ENCODE results near the gene SRRM3. TPM values are rescaled to one million over a fixed set of nuclear protein-coding genes. Genes with fewer than 3 reads are reported as not detected.
A peak's percentile ranks its signal among the peaks of the same experiment; 100 is the strongest.
"Not testable (repeated sequence)": the region's sequence is repeated elsewhere in the genome, so short reads cannot be mapped to it uniquely, and the experiment has no call there.

SRRM3 gene
- total RNA-seq, 2 experiments from 2014 or later: not detected

DNA sequence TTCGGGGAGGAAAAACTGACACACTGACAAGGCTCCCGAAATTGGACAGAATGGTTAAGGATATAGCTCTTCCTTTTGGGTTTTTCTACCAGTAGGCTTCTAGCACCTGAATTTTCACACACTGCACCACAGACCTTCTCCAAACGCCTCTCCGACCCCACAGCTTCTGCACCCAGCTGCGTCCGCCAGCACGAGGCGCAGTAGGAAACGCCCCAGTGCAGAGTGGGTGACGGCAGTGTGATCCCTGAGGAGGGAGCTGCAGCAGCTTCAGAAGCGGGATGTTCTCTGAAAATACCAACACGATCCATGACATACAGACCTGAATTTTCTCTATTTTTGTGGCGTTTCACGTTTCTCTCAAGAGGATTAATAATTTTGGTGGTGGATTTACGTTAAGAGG is 126.7 kb downstream of the SRRM3 start:
- CTCF ChIA-PET: interaction anchor here (0.6 to 2.1 kb wide), 2 partner anchors 10 to 928 kb away, joined by 3 to 7 read pairs; no protein-coding TSS in a partner anchor
- H3K36me3 Mint-ChIP-seq (ENCODE audit: low read depth): peaks cover 50% of the 10 kb centered on the region
- H3K4me3 Mint-ChIP-seq: no peak overlapping the region
- POLR2A ChIA-PET: interaction anchor here (1.2 to 2.0 kb wide), 2 partner anchors 10 to 20 kb away, joined by 3 to 16 read pairs; no protein-coding TSS in a partner anchor
- H3K4me1 Mint-ChIP-seq: peaks cover 20% of the 10 kb centered on the region
- no peaks in the 10 kb centered on the region for H3K9me3 Mint-ChIP-seq
- no peak for DNase-seq
- no peak overlapping the region for H3K27ac Mint-ChIP-seq
- H3K27me3 Mint-ChIP-seq: no peaks in the 10 kb centered on the region

DNA sequence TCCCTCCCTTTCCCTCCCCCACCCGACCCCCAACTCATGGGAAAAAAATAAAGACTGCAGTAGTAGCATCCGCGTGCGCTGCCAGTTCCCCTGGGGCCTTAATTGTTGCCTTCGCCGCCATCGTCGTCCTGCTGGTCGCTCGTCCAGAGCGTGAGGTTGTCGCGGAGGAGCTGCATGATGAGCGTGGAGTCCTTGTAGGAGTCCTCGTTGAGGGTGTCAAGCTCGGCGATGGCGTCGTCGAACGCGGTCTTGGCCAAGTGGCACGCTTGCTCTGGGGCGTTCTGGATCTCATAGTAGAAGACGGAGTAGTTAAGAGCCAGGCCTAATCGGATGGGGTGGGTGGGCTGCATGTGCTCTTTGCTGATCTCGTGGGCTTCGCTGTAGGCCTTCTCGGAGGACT is 127.8 kb downstream of the SRRM3 start:
- H3K4me3 Mint-ChIP-seq: no peak overlapping the region
- no peaks in the 10 kb centered on the region for H3K9me3 Mint-ChIP-seq
- DNase-seq: no peak
- POLR2A ChIA-PET: interaction anchor here (3.0 kb wide), 1 partner anchor 11 kb away, joined by 11 read pairs; no protein-coding TSS in a partner anchor
- H3K36me3 Mint-ChIP-seq (ENCODE audit: low read depth): peaks cover 48% of the 10 kb centered on the region
- CTCF ChIA-PET: no interaction called here
- H3K4me1 Mint-ChIP-seq: peaks cover 20% of the 10 kb centered on the region
- H3K27ac Mint-ChIP-seq: no peak overlapping the region
- no peaks in the 10 kb centered on the region for H3K27me3 Mint-ChIP-seq

DNA sequence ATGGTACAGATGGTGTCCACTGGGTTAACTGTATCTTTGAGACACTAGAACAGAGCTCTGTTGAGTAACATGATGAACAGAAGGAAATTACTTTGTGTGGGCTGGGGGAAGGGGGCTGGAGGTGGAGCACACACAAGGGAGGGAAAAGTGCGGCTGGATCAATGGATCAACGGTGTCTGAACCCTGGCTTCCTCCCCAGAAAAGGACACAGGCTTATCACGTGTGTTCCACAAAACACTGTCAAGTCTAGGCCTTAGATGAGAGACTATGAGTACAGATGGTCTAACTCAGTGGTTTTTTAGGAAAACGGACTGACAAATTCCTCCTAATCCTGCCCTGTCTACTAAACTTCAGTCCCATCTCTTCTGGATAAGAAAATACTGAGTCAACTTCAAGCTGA is 128.6 kb downstream of the SRRM3 start:
- DNase-seq: no peak
- no peaks in the 10 kb centered on the region for H3K9me3 Mint-ChIP-seq
- H3K4me3 Mint-ChIP-seq: no peak overlapping the region
- H3K4me1 Mint-ChIP-seq: peaks cover 20% of the 10 kb centered on the region
- H3K27me3 Mint-ChIP-seq: no peaks in the 10 kb centered on the region
- ChIA-PET CTCF (interaction anchor here (0.8 kb wide), 1 partner anchor 8 kb away, joined by 3 read pairs; no protein-coding TSS in a partner anchor), POLR2A (interaction anchor here (3.0 kb wide), 1 partner anchor 12 kb away, joined by 11 read pairs; no protein-coding TSS in a partner anchor)
- no peak overlapping the region for H3K27ac Mint-ChIP-seq
- peaks cover 45% of the 10 kb centered on the region for H3K36me3 Mint-ChIP-seq (ENCODE audit: low read depth)

DNA sequence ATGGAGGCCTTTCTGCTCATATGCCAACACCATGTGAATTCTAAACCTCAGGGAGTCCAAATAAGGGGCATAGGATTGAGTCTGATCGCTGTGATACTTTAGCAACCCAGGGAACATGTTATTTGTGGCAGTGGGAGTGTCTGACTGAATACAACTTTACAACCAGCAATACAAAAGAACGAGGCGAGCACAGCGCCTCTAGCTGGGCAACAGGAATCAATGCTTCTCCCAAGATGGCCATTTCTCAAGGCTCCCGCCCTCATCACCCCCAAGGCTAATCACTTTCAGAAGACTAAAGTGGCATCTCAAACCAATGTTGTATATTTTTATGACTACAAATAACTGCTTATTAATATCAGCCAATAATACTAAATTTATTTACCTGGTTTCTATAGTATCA is 129.0 kb downstream of the SRRM3 start:
- Mint-ChIP-seq H3K36me3 (ENCODE audit: low read depth) (peaks cover 45% of the 10 kb centered on the region), H3K27me3 (no peaks in the 10 kb centered on the region), H3K4me1 (peaks cover 20% of the 10 kb centered on the region), H3K4me3 (no peak overlapping the region), H3K9me3 (no peaks in the 10 kb centered on the region), H3K27ac (no peak overlapping the region)
- DNase-seq: no peak
- ChIA-PET CTCF (interaction anchor here (0.8 to 1.0 kb wide), 2 partner anchors 8 to 39 kb away, joined by 3 to 4 read pairs; no protein-coding TSS in a partner anchor), POLR2A (interaction anchor here (3.0 kb wide), 1 partner anchor 12 kb away, joined by 11 read pairs; no protein-coding TSS in a partner anchor)

DNA sequence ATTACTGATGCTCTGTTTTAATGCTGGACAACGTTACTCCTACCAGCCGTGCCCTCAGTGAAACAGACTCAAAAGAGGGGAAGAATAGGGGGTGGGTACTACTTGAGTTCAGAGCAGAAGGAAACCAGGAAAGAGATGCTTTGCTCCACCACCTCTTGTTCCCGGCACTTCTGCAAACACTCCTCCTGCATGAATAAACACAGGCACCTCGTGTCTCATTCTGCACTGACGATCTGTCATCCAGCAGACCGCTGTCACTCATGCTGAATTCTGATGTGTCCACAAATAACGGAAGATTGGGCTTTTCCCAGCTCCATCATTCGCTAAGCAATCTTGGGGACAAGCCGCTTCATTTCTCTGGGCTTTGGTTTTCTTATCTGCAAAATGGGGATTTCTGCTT is 130.4 kb downstream of the SRRM3 start:
- no peak for DNase-seq
- peaks cover 44% of the 10 kb centered on the region for H3K36me3 Mint-ChIP-seq (ENCODE audit: low read depth)
- CTCF ChIA-PET: no interaction called here
- POLR2A ChIA-PET: interaction anchor here (0.6 to 3.0 kb wide), 2 partner anchors 13 to 14 kb away, joined by 3 to 11 read pairs; no protein-coding TSS in a partner anchor
- H3K27me3 Mint-ChIP-seq: no peaks in the 10 kb centered on the region
- no peaks in the 10 kb centered on the region for H3K9me3 Mint-ChIP-seq
- no peak overlapping the region for H3K27ac Mint-ChIP-seq
- no peak overlapping the region for H3K4me3 Mint-ChIP-seq
- peaks cover 25% of the 10 kb centered on the region for H3K4me1 Mint-ChIP-seq

DNA sequence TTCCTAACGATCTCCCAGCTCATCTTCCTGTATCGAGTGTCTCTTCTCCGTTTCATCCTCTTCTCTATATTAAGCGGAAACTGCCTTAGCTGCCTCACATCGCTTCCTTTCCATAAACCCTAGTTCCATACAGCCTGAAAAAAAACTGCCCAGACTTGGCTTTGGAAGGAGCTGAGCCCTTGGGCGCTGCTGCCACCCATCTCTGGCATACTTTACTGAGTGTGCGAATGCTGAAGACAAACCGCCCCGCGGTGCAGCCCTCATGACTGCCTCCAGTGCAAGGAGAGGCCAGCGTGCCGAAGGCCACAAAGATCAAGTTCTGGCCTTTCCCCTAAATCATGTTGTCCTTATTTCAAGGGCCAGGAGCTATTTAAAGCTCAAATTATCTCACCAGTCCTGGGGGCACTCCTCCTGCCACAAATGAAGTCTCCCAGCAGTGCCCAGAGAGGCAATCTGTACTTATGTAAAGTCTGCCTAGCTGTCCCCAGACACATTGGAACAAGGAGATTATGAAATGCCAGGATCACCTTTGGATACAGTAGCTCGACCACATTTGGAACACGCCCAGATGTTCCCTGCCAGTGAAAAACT is 131.9 kb downstream of the SRRM3 start:
- ChIA-PET POLR2A (interaction anchor here (0.9 to 2.7 kb wide), 3 partner anchors 16 to 25 kb away, joined by 3 to 10 read pairs (median 3); partner anchors contain the start of gene YWHAG), CTCF (interaction anchor here (3.7 kb wide), 1 partner anchor 15 kb away, joined by 9 read pairs; no protein-coding TSS in a partner anchor)
- H3K27ac Mint-ChIP-seq: no peak overlapping the region

DNA sequence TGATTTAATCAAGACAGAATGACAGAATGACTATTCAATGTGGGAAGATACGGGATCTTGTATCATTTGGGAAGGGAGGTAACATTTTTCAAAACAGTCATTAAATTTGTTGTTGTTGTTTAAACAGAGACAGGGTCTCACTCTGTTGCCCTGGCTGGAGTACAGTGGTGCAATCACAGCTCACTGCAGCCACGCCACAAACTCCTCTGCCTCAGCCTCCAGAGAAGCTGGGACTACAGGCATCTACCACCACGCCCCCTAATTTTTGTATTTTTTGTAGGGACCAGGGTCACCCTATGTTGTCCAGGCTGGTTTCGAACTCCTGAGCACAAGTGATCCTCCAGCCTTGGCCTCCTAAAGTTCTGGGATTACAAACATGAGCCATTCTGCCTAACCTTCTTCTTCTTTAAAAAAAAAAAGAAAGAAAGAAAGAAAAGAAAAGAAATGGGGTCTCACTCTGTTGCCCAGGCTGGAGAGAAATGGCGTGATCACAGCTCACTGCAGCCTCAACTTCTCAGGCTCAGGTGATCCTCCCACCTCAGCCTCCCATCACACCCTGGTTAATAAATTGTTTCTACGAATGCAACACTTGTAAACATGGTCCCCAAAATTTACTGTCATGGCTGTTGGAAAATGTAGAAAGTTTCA is 132.7 kb downstream of the SRRM3 start:
- no peak overlapping the region for H3K27ac Mint-ChIP-seq
- H3K9me3 Mint-ChIP-seq: no peaks in the 10 kb centered on the region
- CTCF ChIA-PET: interaction anchor here (0.8 to 3.7 kb wide), 2 partner anchors 16 to 156 kb away, joined by 3 to 9 read pairs; no protein-coding TSS in a partner anchor
- H3K4me3 Mint-ChIP-seq: no peak overlapping the region
- POLR2A ChIA-PET: interaction anchor here (1.2 to 2.7 kb wide), 2 partner anchors 16 to 20 kb away, joined by 3 to 10 read pairs; no protein-coding TSS in a partner anchor
- DNase-seq: no peak
- peaks cover 35% of the 10 kb centered on the region for H3K36me3 Mint-ChIP-seq (ENCODE audit: low read depth)
- H3K27me3 Mint-ChIP-seq: no peaks in the 10 kb centered on the region
- H3K4me1 Mint-ChIP-seq: peaks cover 17% of the 10 kb centered on the region

More for the DNA sequence above, 131.9 kb downstream of the SRRM3 start:
- no peaks in the 10 kb centered on the region for H3K27me3 Mint-ChIP-seq
- H3K4me1 Mint-ChIP-seq: peaks cover 20% of the 10 kb centered on the region
- no peak overlapping the region for H3K4me3 Mint-ChIP-seq
- H3K9me3 Mint-ChIP-seq: no peaks in the 10 kb centered on the region
- DNase-seq: no peak
- H3K36me3 Mint-ChIP-seq (ENCODE audit: low read depth): peaks cover 42% of the 10 kb centered on the region

DNA sequence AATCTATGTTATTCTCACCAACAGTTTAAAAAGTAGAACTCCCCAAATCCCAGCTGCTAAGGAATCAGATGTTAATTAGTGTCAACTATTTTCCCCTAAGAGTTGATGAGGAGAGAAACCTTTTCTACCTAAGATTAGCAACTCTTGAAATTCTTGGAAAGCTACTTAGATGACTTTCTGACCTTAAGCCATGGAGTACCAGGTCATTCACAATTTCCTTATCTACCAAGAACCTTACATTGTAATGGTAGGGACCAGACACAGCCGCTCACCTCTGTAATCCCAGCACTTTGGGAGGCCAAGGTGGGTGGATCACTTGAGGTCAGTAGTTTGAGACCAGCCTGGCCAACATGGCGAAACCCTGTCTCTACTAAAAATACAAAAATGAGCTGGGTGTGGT is 133.7 kb downstream of the SRRM3 start:
- H3K27me3 Mint-ChIP-seq, DNase-seq, H3K4me3 Mint-ChIP-seq, H3K27ac Mint-ChIP-seq, H3K9me3 Mint-ChIP-seq: not testable (repeated sequence)
- POLR2A ChIA-PET: interaction anchor here (2.7 kb wide), 1 partner anchor 17 kb away, joined by 10 read pairs; no protein-coding TSS in a partner anchor
- H3K36me3 Mint-ChIP-seq (ENCODE audit: low read depth): peaks cover 37% of the 10 kb centered on the region
- peaks cover 23% of the 10 kb centered on the region for H3K4me1 Mint-ChIP-seq
- CTCF ChIA-PET: interaction anchor here (0.8 to 3.7 kb wide), 3 partner anchors 17 to 156 kb away, joined by 3 to 9 read pairs (median 6); no protein-coding TSS in a partner anchor

DNA sequence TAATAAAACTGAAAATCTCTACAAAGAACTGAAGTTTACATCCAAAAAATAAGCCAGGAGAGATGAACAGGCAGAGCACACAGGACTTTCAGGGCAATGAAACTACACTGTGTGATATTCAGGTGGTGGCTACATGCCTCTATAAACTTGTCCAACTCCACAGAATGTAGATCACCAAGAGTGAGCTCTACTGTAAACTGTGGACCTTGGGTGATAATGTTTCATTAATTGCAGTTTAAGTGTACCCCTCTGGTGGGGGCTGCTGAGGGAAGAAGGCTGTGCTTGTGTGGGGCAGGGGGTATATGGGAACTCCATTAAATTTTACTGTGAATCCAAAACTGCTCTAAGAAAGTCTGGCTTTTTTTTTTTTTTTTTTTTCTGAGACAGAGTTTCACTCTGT is 134.4 kb downstream of the SRRM3 start:
- POLR2A ChIA-PET: no interaction called here
- Mint-ChIP-seq H3K27ac (peak overlapping the region; percentile 9), H3K9me3 (no peaks in the 10 kb centered on the region), H3K4me3 (no peak overlapping the region), H3K36me3 (ENCODE audit: low read depth) (peaks cover 36% of the 10 kb centered on the region), H3K27me3 (no peaks in the 10 kb centered on the region), H3K4me1 (peaks cover 28% of the 10 kb centered on the region)
- CTCF ChIA-PET: interaction anchor here (1.0 to 3.7 kb wide), 3 partner anchors 13 to 29 kb away, joined by 4 to 9 read pairs (median 6); no protein-coding TSS in a partner anchor
- DNase-seq: no peak

Other genes with a start within 250 kb of the SRRM3 start
- gene TMEM120A, start 207.3 kb upstream of the SRRM3 start, total RNA-seq: 10 to 100 TPM; 34.3 to 34.9 TPM
- gene STYXL1, start 153.9 kb upstream of the SRRM3 start, total RNA-seq: 10 to 100 TPM; 37.3 to 40.4 TPM
- 100 to 1,000 TPM; 159 to 161 TPM for gene MDH2, start 153.8 kb upstream of the SRRM3 start, total RNA-seq
- gene HSPB1, start 100.8 kb downstream of the SRRM3 start, total RNA-seq: 10 to 100 TPM; 33.7 to 38.4 TPM
- gene YWHAG, start 157.1 kb downstream of the SRRM3 start, total RNA-seq: 10 to 100 TPM; 83.1 to 84.8 TPM
- under 1 TPM in 1 of 2 experiments, not detected in 1; 0.30 TPM for gene SSC4D, start 207.8 kb downstream of the SRRM3 start, total RNA-seq
- 1 to 10 TPM; 6.7 to 9.3 TPM for gene ZP3, start 223.1 kb downstream of the SRRM3 start, total RNA-seq

Measured in activated CD4-positive, alpha-beta memory T cell treated with anti-CD3 and anti-CD28 coated beads, Interleukin-2, amount 10 ng/mL, durations not matched to agents 7 days and 5 days (primary cell).